Activated CD8-positive, alpha-beta T cell treated with anti-CD3 and anti-CD28 coated beads for 36 hours (primary cell): ENCODE measurements around the gene SBF2. TPM values are rescaled to one million over a fixed set of nuclear protein-coding genes. Genes with fewer than 3 reads are reported as not detected.

Experiments
- ATAC-seq: fragments of 200-7000 bp; cut with Tn5 transposase; one replicate; pipeline ENCODE4 v1.10.0; 2021; ENCODE audit warnings: mild to moderate bottlenecking, moderate library complexity
- CTCF ChIA-PET: fragments of 350-600 bp; sonication (Branson Sonifier 250); formaldehyde crosslinking; loops from one replicate; lab custom pipeline; 2021; ENCODE audit warnings: antibody characterized with exemption; lab: Charles Lee
- POLR2A ChIA-PET: fragments of 350-600 bp; sonication (Branson Sonifier 250); formaldehyde crosslinking; loops from one replicate; lab custom pipeline; 2021; ENCODE audit warnings: antibody characterized with exemption; lab: Charles Lee
- DNase-seq: peaks from one replicate; pipeline ENCODE4 v3.0.0-alpha.2; 2020
- H3K27ac Mint-ChIP-seq: one replicate; pipeline ENCODE4 v1.8.0; 2021; ENCODE audit warnings: mild to moderate bottlenecking, mixed read lengths
- H3K27me3 Mint-ChIP-seq: one replicate; pipeline ENCODE4 v1.8.0; 2021; ENCODE audit warnings: mixed read lengths
- H3K36me3 Mint-ChIP-seq: one replicate; pipeline ENCODE4 v1.8.0; 2021; ENCODE audit warnings: low read depth, mixed read lengths
- H3K4me1 Mint-ChIP-seq: one replicate; pipeline ENCODE4 v1.8.0; 2021; ENCODE audit warnings: low read depth, mixed read lengths
- H3K4me3 Mint-ChIP-seq: one replicate; pipeline ENCODE4 v1.8.0; 2021; ENCODE audit warnings: mild to moderate bottlenecking, moderate library complexity, mixed read lengths
- H3K9me3 Mint-ChIP-seq: one replicate; pipeline ENCODE4 v1.8.0; 2021; ENCODE audit warnings: mixed read lengths
- intact Hi-C: fragments of 100-400 bp; cut with micrococcal nuclease; formaldehyde crosslinking; loops from one replicate; pipeline ENCODE4 v1.10.0; 2022
- total RNA-seq, 2 experiments: library from RNA; stranded (reverse); gene quantifications; one replicate each; pipeline ENCODE4 v1.2.3, GENCODE V29; 2021
- TF ChIP-seq, protein P1 (sequence below): fragments of 200-600 bp; IDR thresholded peaks from one replicate; pipeline ENCODE4 v1.8.0; 2022; ENCODE audit warnings: antibody characterized with exemption, mild to moderate bottlenecking

SBF2 gene
- total RNA-seq, 2 experiments from 2014 or later: 10.0 to 11.0 TPM

DNA sequence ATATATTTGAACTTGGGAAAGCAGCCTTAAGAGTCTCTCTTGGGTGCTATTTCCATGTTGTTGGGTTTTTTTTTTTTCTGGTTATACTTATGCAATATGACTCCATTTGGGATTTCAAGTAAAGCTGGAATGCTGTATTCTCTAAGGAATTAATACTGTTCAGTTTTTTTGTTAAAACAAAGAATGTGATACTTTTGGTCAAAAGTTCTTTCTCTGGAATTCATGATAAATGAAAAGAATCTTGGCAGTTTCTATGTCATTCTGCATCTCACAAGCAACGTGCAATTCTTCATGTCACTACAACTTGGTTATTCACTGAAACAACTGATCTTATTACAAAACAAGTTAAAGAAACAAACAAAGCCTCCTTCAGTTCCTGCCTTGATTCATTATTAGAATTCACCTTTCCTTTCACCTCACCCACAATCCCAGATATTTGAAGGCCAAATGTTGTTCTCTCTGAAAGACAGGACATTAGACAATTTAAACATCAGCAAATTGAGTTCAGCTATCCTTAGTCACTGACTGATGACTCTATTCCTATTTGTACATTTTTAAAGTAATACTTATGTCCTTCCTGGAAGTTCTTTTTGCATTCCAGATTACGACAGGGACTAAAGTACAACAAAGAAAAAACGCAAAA, 176.2 kb downstream of the SBF2 start:
- POLR2A ChIA-PET: no interaction called here
- Mint-ChIP-seq H3K36me3 (no peaks in the 10 kb centered on the region), H3K27ac (no peak overlapping the region), H3K4me1 (peaks cover 3% of the 10 kb centered on the region), H3K4me3 (no peak overlapping the region), H3K9me3 (peaks cover 5% of the 10 kb centered on the region), H3K27me3 (no peaks in the 10 kb centered on the region)
- intact Hi-C loops: no loop called here
- ATAC-seq (no peak), DNase-seq (no peak)
- CTCF ChIA-PET: no interaction called here
- TF ChIP-seq, protein P1, sequence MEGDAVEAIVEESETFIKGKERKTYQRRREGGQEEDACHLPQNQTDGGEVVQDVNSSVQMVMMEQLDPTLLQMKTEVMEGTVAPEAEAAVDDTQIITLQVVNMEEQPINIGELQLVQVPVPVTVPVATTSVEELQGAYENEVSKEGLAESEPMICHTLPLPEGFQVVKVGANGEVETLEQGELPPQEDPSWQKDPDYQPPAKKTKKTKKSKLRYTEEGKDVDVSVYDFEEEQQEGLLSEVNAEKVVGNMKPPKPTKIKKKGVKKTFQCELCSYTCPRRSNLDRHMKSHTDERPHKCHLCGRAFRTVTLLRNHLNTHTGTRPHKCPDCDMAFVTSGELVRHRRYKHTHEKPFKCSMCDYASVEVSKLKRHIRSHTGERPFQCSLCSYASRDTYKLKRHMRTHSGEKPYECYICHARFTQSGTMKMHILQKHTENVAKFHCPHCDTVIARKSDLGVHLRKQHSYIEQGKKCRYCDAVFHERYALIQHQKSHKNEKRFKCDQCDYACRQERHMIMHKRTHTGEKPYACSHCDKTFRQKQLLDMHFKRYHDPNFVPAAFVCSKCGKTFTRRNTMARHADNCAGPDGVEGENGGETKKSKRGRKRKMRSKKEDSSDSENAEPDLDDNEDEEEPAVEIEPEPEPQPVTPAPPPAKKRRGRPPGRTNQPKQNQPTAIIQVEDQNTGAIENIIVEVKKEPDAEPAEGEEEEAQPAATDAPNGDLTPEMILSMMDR: no peak

DNA sequence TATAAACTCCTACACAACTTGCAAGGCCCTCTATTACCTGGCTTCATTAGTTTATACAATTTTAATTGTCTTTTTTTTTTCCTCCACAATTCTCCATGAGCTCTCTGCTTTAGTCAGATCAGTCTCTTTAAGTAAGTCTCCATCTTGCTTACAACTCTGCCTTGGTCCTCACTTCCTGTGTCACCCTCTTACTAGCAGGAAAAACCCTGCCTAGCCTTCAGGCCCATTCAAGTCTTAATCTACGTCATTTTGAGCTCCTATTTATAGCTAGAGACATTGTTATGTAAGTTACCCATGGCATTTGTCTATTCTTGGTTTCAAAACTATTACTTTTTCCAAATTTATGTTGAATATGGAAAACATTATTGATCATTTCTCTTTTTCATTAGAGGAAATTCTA, 177.4 kb downstream of the SBF2 start:
- peaks cover 3% of the 10 kb centered on the region for H3K4me1 Mint-ChIP-seq
- H3K36me3 Mint-ChIP-seq: no peaks in the 10 kb centered on the region
- ChIA-PET CTCF (interaction anchor here (0.6 kb wide), 1 partner anchor 40 kb away, joined by 3 read pairs; no protein-coding TSS in a partner anchor), POLR2A (interaction anchor here (0.6 kb wide), 1 partner anchor 833 kb away, joined by 3 read pairs; no protein-coding TSS in a partner anchor)
- no peak overlapping the region for H3K4me3 Mint-ChIP-seq
- TF ChIP-seq, protein P1: no peak
- peaks cover 7% of the 10 kb centered on the region for H3K9me3 Mint-ChIP-seq
- no peaks in the 10 kb centered on the region for H3K27me3 Mint-ChIP-seq
- intact Hi-C loops: no loop called here
- ATAC-seq (no peak), DNase-seq (no peak)
- H3K27ac Mint-ChIP-seq: no peak overlapping the region

DNA sequence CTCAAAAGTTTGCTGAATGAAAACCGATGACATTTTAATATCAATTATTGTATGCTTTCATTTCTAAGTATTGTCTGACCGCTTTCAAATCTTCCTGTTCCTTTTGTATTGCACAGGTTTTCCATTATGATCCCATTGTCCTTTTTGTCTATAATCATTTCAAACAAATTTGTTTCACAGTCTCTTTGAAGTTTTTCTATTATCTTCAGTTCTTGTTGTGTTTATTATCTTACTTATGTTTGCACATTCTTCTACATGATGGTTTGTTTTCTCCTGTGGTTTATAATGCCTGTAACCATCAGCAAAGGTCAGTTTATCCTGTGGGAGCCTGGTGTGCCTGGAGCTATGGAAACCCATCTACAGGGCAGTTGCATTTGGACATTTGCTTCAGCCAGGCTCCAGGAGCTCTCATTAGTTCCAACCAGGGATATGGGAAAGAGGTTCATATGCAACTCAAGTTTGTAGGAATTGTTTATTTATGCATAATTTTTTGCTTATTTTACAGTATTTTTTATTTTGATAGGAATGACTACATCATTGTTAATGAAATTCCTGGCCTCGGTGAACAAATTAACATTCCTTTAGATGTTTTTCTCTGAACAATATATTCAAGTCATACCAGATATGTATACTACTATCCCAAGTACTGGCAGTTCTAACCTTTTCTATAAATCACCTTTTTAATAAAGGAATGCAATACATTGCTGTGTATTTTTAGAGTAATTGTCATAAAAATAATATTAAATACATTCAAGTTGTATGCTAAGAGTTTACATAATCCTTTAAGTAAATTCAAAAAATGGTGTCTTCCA, 179.2 kb downstream of the SBF2 start:
- Mint-ChIP-seq H3K36me3 (no peaks in the 10 kb centered on the region), H3K27ac (no peak overlapping the region), H3K4me1 (peaks cover 3% of the 10 kb centered on the region), H3K4me3 (no peak overlapping the region), H3K9me3 (peaks cover 7% of the 10 kb centered on the region), H3K27me3 (no peaks in the 10 kb centered on the region)
- ATAC-seq: no peak
- POLR2A ChIA-PET: no interaction called here
- TF ChIP-seq, protein P1: no peak
- CTCF ChIA-PET: no interaction called here
- intact Hi-C loops: no loop called here
- DNase-seq: no peak

DNA sequence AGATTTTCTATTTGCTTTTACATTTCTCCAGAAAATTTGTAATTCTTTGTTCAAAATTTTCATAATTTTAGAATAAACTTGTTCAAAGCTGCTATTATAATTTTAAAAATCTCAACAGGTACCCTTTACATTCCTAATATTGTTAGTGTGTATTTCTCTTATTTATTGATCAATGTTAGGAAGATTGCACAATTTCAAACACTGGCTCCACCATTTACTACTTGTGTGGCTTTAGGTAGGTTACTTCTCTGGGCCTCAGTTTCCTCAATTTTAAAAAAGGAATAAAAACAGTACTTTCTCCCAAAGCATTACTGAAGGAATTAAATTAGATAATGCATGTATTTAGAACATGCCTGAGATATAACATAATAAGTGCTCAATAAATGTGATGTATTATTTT, 180.2 kb downstream of the SBF2 start:
- H3K27me3 Mint-ChIP-seq: no peaks in the 10 kb centered on the region
- peaks cover 3% of the 10 kb centered on the region for H3K4me1 Mint-ChIP-seq
- DNase-seq (no peak), ATAC-seq (no peak)
- H3K4me3 Mint-ChIP-seq: no peak overlapping the region
- POLR2A ChIA-PET: no interaction called here
- peaks cover 7% of the 10 kb centered on the region for H3K9me3 Mint-ChIP-seq
- intact Hi-C loops: no loop called here
- TF ChIP-seq, protein P1: no peak
- H3K36me3 Mint-ChIP-seq: no peaks in the 10 kb centered on the region
- H3K27ac Mint-ChIP-seq: no peak overlapping the region
- CTCF ChIA-PET: no interaction called here

DNA sequence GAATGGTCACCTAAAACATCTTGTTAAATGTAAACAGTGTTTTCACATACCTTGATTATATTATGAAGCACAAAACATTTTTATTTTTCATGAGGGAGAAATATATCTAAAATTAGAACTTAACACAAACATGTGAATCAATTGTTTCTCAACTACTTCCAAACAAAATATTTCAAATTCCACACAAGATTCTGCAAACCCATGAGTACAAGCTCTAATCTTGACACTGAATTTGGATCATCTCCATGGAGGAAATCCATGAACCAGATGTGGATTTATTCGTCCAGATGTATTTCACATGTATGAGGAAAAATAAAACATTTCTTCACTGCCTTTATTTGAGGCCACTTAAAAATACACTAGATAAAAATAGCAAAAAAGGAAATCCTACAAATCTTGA, 184.2 kb downstream of the SBF2 start:
- ChIA-PET CTCF (no interaction called here), POLR2A (no interaction called here)
- ATAC-seq (no peak), DNase-seq (no peak)
- intact Hi-C loops: no loop called here
- no peaks in the 10 kb centered on the region for H3K36me3 Mint-ChIP-seq
- no peak overlapping the region for H3K27ac Mint-ChIP-seq
- H3K9me3 Mint-ChIP-seq: peaks cover 3% of the 10 kb centered on the region
- H3K27me3 Mint-ChIP-seq: no peaks in the 10 kb centered on the region
- no peak overlapping the region for H3K4me3 Mint-ChIP-seq
- no peaks in the 10 kb centered on the region for H3K4me1 Mint-ChIP-seq
- TF ChIP-seq, protein P1: no peak
